ENCODE measurements around the gene HOXA4.

Gene HOXA4

DNA sequence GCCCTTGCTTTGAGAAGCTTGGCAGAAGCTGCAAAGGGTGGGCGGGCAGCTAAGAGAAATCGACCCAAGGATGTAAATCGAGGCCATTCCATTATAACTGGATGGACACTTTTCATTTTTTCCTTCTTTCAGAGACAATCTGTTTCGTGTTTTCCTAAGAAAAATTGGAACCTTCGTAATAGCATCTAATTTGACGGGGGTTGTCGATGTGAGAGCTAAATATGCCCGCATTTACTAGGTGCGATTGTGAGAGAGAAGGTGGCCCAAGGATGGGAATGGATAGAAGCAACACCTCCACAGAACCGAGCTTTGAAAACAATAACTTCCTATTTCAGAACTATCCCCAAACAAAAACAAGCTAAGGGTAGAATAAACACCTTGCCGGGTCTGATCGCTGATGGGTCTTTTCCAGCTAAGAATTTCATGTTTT lies 848 bp upstream of the HOXA4 start:
- DNase-seq, result no peak

DNA sequence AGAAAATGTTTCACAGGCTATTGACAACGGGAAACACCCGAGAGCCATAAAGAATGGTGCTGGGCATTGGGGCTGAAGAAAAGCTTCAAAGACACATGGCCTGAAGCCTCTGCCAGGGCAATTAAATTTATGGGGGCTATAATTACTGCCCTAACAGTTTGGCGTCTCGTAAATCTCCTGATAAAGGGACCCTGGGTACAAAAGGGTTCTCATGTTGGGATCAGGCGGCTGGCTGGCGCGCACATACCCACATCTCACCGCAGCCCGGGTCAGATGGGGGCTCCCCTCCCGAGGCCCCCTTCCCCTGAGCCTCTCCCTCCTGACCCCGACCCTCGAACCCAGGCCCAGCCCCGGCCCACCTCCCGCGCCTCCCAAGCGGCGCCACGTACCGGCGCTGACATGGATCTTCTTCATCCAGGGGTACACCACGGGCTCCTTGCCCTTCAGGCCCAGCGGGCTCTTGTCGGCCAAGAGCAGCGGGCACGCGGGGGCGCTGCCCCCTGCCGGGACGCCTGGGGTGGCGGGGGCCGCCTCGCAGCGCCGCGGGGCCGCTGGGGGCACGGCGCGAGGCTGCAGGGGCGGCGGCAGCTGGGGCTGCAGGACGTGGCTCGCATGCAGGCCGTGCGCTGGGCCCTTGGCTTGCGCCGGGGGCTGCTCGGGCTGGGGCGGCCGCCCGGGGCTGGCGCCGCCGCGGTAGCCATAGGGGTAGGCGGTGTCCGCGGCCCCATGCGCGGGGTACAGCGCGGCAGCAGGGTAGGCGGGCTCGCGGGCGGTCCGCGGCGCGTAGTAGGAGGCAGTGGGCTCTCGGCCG lies 623 bp downstream of the HOXA4 start:
- no peak for DNase-seq

DNA sequence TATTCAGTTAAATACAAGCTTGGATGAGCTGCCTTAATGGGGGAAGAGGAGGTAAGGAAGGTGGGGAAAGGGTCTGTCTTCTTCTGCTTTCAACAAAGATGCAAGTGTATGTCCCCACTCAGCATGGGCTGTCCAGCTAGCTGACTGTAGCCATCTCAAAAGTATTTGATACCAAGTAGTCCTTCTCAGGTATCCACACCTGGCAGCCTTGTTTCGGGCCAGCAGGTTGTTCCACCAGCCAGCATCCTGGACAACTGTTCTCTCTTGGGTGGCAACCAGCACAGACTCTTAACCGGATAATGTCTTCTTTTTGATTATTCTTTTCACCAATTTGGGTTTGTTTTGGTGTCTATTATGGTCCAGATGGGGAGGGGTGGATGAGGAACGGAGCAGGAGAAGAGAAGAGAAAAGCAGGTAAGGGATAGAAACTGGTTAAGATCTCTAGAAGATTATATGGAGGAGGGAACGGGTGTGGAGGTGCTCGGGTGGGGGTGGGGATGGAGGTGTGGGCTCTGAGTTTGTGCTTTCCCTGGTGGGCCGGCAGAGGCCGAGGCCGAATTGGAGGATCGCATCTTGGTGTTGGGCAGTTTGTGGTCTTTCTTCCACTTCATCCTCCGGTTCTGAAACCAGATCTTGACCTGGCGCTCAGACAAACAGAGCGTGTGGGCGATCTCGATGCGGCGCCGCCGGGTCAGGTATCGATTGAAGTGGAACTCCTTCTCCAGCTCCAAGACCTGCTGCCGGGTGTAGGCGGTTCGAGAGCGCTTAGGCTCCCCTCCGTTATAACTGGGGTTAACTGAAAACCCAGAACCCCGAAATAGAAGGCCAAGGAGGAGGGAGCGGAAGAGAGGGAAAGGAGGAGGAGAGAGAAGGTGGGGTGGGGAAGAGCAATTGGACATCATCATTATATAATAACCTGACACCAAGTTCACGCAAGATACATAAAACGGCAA lies 1.5 kb downstream of the HOXA4 start:
- DNase-seq, result no peak

DNA sequence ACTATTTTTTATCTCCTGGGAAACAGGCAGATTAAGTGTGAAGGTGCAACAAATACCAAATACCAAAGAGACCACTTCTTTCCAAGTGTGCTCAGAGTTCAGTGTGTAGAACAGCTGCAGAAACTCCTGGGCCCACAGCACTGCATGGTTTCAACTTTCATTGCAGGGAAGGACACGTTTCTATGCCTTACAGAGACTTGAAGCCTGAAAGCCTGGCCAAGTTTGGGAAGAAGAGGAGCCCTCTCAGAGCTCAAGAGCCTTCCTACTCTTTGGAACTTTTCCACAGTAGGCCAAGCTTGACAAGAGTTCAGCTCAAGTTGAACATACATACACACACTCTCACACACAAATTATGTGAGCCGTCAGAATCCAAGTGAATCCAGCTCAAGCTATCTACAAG lies 2.5 kb downstream of the HOXA4 start:
- no peak for DNase-seq

DNA sequence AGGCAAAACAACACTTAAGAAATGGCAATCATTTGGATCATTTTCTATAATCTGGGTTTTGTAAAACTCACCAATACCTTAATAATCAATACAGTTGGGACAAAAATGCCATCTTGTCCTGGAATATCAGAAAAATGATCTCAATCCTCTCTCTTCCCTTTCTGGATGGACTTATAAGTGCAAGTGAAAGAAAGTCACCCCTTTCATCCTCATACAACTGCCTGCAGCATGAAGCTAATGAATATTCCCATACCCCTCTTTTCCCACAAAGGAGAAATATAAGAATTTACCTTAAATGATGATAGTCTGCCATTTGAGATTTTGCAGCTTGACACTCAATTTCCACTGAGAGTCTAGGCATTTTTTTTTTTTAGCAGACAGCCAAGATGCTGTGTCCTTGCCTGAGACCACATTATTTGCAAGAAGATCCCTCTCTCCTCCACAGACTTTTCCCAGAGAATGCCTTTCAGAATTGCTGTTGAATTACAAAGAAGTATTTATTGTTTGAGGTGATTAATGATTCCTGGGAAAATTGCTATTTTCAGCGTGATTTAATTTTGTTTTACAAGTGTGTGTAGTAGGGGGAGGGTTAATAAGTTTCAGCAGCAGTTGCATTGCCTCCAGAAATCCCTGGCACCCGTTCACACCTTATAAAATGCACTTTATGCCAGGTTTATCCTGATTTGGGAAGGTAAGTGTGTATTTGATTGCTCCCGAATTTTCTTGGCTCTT lies 3.8 kb downstream of the HOXA4 start:
- no peak for DNase-seq

DNA sequence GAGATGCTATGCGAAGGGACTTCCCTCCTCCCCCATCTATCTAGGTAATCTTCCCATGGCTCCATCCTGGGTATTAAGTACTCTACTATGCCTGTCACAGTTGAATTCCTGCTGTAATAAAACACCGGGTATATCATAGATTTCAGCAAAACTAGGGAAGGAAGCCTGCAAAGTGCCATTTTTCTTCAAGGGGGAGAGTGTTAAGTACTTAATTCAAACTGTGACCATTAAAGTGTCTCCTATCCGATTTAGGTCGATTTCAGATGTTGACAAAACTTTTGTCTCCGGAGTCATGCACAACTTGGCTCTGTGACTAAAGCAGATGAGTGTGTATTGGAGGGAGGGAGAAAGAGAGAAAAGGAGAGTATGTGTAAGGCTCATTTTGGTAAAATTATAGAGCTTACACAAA lies 4.6 kb downstream of the HOXA4 start:
- DNase-seq, result no peak

DNA sequence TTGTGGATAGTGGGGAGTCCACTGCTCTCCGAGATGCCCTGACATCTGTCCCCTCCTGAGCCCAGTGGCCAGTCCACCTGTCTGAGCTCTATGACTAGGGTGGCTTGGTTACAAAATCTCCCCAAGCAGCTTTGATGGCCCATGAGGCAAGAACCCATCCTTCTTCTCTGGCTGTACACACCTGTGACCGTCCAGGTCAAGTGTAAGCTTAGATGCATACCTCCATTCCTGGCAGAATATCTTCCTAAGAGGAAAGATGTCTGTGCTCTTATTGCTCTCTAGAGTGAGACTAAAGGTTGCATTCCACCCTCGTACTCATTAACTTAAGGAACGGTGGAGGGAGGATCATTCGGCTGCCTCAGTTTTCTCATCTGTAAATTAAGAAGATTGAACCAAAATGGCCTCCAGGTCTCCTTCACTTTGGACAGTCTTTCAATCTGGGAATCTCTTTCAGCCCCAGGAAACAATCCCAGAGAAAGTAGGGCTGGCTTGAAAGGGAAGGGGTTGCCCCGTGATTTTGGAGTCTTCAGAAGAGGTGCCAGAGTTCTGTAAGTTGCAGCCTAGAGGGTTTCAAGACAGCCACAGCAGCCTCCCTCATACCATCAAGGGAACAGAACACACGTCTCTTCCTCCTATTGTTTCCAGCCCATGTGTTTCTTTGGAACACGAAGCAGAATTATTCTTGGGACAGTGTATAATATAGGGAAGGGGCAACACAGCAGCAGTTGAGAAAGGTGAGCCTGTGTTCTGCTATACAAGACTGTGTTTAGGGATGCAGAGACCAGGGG lies 5.5 kb downstream of the HOXA4 start:
- no peak for DNase-seq

DNA sequence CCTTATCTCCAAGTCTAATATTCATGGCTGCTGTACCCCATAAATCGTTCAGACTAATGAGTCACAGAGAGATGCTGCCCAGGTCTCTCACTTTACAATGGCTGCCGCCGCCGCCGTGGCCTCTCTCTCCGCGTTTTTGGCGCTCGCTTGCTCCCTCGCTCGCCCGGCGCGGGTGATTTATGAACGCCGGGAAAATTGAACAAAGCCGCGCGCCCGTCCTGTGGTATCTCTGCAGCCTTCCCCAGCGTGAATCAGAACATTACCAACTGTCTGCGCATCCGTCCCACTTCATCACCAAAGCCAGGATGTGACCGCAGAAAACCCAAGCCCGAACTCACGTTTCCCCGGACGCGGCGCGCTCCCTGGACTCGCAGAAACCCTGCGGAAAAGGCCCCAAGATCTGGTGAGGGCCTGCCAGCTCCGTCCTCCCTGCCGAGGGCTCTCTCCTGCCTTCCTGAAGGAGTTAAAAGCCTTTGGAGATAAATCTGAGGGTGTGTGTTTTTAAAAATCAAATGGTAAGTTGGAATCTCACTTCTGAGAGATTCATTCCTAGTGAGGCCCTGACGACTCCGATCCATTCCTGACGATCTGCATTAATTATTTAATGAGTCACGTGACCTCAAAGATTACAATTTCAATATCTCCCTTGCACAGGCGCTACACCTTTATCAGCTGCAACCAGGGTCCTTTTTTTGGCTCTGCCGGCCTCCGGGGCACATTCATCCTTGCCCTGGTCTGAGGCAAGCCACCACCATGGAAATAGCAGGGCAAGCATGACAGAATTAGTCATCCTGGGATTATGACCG lies 6.3 kb downstream of the HOXA4 start:
- DNase-seq, result no peak

DNA sequence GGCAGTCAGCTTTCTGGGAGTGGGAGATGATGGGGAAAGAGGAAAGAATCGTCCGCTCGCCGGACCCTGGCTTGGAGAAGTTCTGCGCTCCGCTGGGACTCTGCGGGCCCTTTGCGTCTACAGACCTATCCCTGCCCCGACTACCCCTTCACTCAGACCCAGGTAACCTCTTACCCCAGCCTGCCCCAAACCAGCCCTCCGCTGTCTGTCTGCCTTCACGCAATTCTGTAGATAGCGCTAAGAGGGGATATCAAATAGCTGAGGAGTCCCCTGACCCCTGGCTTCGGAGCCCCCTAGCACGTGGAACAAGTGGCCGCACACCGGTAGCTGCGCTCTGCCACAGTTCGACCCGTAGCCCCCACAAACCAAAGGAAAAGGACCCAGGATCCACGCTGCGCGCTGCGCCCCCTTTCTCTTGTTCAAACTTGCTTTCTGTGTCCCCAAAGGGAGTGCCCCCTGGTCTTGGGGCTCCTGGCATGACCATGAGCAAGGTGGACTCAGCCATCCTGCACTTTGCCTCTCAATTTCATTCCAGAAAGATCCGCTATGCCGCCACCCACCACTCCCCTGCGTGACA lies 7.0 kb downstream of the HOXA4 start:
- no peak for DNase-seq

DNA sequence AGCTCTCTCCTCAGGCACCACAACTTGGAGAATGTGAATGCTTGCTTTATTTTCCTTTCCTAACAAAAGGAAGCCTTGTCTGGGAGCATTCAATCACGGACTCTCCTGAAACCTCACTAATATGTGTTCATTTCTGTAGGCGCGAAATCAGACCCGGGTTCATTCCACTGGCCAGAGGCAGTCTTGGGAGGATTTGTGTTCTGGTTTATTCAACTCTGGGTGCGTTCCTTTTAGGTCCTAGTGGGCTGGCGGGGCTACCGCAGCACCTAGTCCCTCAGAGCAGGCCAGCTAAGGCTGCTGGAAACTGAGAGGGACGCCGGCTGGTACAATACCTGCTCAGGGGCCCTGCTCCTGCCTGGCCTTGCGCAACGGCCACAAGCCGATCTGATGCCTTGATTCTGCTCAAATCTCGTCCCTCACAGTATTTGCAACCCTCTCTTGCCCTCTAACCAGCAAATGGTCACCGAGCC lies 7.5 kb downstream of the HOXA4 start:
- no peak for DNase-seq

DNA sequence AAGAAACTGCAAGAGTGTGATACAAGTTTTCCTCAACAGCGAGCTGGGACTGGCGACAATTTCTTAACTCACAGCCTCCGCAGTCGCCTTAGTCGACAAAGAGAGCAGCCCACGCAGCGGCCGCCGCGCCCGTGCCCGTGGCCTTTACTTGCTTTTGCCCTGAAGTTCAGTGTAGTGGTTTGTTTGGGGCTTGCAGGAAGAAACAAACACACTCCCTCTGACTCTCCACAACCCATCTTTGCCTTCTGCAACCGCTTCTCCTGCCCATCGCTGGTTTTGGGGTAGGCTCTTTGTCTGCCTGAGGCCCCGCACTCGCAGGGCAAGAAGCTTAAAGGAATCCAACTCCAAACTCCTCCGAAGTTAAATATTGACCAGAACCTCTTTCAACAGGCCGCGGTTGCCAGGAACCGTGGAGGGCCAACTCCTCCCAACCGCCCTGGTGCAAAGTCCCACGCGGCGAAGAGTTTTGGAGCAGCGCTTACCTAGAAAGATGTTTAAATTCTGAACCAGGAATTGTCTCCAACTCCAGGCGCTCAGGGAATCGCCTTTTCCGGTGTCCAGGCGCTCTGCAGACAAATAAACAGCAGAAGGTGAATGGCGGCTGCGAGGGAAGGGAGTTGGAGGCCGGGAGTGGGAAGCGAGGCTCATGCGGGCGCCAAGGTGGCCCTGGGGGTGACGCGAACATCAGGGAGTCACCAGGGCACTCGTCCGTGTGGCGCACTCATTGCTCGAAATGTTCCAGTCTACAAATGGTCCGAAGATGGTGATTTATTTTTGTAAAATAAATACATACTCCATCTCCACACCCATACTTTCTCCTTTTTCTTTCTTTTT lies 8.3 kb downstream of the HOXA4 start:
- DNase-seq, result no peak

DNA sequence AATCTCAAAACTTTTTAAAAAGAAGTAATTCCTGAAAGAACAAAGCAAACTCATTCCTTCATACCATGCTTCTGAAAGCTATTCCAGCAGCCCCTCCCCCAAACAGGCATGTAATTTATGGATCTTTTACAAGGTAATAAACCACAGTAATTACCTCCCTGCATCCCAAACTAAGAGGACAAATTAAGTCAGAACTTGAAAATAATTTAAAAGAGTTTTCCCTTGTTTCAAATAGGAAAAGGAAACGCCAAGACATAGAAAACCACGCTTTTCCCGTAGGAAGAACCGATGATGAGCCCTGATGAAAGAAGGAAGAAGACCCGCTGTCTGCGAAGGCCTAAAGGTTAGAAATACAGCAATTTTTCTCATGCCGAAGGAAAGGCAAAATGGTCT lies 8.9 kb downstream of the HOXA4 start:
- DNase-seq, result no peak

DNA sequence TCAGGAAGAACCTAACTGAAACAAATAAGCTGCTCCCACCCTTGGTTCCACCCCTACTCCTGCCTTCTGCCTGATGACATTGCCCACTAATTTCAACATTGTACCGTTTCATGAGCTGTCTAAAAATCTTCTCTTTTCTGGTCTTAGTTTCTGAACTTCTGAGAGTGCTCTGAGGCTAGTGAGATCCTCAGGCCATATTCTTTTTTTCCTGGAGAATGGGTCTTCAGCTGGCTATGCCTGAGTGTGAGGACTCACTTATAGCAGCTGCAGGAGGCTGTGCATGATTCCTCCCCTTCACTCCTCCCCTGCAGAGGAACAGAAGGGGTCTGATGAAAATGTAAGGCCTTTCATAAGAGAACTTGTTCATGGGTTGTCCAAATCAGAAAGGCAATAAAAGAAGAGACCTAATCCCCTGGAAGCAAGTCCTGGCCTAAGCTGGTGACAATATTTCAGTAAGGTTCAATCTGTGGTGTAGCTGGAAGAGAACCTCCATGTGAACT lies 11.1 kb downstream of the HOXA4 start:
- DNase-seq, result no peak

DNA sequence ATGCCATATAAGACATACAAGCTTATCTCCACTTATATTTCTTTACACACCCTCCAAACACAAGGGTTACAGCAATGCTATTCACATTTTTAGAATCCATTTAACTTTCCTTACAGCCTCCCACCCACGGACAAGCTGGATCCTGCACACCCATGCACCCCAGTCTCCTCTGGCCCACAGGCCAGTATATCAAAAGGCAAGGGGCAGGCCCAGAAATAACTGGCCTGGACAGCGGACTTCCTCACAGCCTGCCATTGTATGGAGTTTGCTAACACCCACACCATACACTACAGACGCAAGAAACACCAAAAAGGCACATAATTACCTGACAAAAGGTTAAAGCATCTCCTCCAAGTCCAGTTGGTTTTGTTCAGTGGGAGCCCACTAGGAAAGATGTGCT lies 12.0 kb downstream of the HOXA4 start:
- DNase-seq, result no peak

DNA sequence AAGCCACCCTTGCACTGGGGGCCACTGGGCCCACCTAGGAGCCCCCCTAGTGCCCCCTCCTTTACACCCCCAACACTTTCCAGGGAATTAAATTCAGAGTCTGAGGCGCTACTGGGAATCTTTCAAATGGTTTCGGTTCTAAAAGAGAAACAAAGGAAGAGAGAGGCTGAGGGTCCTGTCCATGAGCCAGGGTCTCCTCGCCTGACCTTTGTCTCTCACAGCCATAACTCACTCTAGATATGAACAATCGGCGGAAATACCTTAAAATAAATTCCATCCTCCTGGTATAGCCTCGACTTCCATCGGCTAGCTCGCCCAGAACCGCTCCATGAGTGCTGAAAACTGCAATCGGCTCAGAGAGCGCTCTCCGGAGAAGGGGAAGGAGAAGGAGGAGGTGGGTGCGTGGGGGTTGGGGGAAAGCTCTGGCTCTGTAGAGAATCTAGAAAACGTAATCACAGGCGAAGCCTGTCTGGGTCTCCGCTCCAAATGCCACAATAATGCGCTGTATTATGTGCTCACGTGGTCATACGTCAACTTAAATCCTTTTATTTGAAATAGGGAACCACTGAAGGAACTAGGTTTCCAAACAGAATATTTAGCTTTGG lies 12.6 kb downstream of the HOXA4 start:
- no peak for DNase-seq

DNA sequence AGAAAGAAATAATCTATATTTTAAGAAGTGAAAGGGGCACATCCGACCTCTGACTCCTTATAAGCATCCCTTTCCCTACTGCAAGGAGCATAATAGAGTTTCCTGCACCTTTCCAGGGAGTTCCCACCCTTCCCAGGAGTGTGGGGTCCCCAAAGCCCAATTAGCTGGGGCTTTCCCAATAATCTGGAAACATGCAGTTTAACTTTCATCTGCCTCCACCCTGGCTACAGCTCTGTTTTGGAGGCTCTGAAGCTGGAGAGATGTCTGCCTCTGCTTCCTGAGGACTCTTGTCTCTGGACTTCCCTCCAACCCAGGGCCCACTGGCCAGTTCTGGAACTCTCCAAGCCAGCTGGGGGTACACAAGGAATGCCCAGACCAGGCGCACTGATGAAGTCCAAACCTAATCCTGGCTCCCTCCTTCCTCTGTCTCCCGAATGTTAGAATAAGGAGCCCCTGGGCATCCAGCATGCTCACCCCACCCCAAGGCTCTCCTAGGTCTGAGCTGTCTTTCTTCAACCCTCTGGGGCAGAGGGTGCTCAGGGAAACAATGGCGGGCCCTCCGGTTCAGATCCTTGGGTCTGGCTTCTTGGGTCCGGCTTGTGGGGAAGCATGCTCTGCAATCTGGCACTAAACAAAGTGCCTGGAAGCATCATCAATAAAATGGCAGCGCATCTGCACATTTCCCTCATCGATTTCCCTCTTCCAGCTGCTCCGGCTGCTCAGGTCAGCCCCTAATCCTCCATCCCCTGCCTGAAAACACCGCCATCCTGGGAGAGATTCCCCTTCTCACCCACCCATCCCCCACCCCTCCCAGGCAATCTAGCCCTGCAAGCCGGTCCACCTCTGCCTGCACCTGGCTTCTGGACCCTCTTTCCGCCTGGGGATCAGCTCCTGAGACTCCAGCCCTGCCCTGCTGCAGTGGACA lies 13.3 kb downstream of the HOXA4 start:
- DNase-seq, result no peak

DNA sequence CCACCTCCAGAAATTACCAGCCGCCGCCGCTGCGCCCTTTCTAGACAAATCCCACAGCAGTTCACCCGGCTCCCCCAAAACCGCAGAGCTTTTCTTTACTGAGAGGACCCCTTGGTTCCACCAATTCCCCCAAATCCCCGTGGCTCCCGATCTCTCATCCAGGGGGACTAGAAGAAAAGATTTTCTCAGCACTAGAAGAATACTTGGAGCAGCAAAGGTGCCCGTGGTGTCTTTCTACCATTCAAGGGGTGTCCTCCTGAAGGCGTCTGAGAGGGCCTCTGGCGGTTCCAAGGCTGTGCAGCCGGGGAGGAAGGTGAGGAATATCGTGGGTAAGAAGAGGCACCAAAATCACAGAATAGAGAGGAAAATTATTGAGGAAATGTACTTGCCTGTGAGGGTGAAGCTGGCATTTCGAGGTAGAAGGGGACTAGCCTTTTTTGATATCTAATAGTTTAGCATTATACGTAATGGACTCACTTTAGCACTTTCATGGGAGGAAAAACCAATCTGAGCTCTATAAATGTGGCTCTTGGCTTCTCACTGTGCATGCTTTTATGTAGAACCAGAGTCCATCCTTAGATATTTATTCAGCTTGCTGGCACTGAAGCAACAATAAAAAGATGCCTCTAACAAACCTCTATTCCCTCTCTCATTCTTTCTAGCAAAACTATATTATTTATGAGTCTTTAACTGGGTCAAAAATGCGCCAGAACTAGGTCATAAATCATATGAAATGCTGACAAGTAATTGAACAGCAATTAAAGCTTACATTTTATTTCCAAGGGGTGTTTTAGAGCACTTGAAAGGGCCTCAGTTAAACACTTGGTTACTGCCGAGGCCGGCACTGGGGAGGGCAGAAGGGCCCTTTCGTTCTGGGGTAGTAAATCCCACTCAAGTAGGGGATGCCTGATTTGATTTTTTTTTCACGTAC lies 14.3 kb downstream of the HOXA4 start:
- DNase-seq, result peak; percentile 54
